Upper lobe of left lung (tissue), 4 donors: ENCODE results near the gene CABYR.

Experiments used
- POLR2A ChIP-seq, 4 donors: fragments of 450-650 bp; IDR thresholded peaks; one replicate each; pipeline ENCODE4 v1.5.1; 2016 to 2017; ENCODE audit warnings: antibody characterized with exemption in 4 of 4, mild to moderate bottlenecking in 2 of 4
- POLR2AphosphoS5 ChIP-seq, 2 donors: sonication (generic); formaldehyde crosslinking; IDR thresholded peaks; one replicate each; pipeline ENCODE4 v1.5.1; 2017; ENCODE audit warnings: antibody characterized with exemption in 2 of 2
- TF ChIP-seq, protein P1 (sequence below), 6 experiments: fragments of 450-650 bp in 4 of 6; fragments of 200-600 bp in 2 of 6; sonication (generic) in 2 of 6; IDR thresholded peaks; one replicate each; pipeline ENCODE4 v1.5.1; 2016 to 2019; ENCODE audit warnings: antibody characterized with exemption in 6 of 6

DNA sequence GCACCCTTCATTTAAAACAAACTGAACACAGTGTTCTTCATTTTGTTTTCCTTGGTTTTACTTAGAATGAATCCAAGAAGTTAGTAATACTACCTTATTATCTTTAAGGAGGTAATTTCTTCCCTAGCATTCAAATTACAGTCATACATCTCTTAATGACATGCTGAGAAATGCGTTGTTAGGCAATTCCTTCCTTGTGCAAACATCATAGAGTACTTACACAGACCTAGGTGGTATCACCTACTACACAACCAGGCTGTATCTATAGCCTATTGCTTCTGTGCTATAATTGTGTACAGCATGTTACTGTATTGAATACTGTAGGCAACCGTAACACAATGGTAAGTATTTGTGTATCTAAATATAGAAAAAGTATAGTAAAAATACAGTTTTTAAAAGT, 8.4 kb upstream of the CABYR start:
- TF ChIP-seq, protein P1, sequence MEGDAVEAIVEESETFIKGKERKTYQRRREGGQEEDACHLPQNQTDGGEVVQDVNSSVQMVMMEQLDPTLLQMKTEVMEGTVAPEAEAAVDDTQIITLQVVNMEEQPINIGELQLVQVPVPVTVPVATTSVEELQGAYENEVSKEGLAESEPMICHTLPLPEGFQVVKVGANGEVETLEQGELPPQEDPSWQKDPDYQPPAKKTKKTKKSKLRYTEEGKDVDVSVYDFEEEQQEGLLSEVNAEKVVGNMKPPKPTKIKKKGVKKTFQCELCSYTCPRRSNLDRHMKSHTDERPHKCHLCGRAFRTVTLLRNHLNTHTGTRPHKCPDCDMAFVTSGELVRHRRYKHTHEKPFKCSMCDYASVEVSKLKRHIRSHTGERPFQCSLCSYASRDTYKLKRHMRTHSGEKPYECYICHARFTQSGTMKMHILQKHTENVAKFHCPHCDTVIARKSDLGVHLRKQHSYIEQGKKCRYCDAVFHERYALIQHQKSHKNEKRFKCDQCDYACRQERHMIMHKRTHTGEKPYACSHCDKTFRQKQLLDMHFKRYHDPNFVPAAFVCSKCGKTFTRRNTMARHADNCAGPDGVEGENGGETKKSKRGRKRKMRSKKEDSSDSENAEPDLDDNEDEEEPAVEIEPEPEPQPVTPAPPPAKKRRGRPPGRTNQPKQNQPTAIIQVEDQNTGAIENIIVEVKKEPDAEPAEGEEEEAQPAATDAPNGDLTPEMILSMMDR (IDR thresholded peaks at IDR 0.05) = no peak
- TF ChIP-seq POLR2A (IDR thresholded peaks at IDR 0.05) = no peak
- TF ChIP-seq POLR2AphosphoS5 (IDR thresholded peaks at IDR 0.05) = no peak
